Measurements from ENCODE around the gene TUBA4B.
A peak's percentile ranks its signal among the peaks of the same experiment; 100 is the strongest.

Gene TUBA4B

GRCh38 chr2:219294356-219295351, 41.6 kb downstream of the TUBA4B start:
- peak; percentile 99 for DNase-seq (ENCODE audit: low spot score)
- TF ChIP-seq CTCF (IDR thresholded peaks at IDR 0.05; ENCODE audit: borderline replicate concordance, control extremely low read depth, extremely low read depth, insufficient read depth, missing control alignments) = peak; percentile 100
- in situ Hi-C loops (cut with MboI; ENCODE audit: low sequenced_read_pairs, unreplicated experiment) = loop anchor here (25.0 kb wide), 1 partner anchor 132 kb away; the partner anchor contains the start of genes NHEJ1 and SLC23A3

GRCh38 chr2:219296142-219296541, 43.1 kb downstream of the TUBA4B start:
- TF ChIP-seq CTCF (IDR thresholded peaks at IDR 0.05; ENCODE audit: borderline replicate concordance, control extremely low read depth, extremely low read depth, insufficient read depth, missing control alignments) = no peak
- in situ Hi-C loops (cut with MboI; ENCODE audit: low sequenced_read_pairs, unreplicated experiment) = loop anchor here (25.0 kb wide), 1 partner anchor 134 kb away; the partner anchor contains the start of genes NHEJ1 and SLC23A3
- no peak for DNase-seq (ENCODE audit: low spot score)

- in situ Hi-C loops (cut with MboI; ENCODE audit: low sequenced_read_pairs, unreplicated experiment) = loop anchor here (25.0 kb wide), 1 partner anchor 135 kb away; the partner anchor contains the start of genes NHEJ1 and SLC23A3
- TF ChIP-seq CTCF (IDR thresholded peaks at IDR 0.05; ENCODE audit: borderline replicate concordance, control extremely low read depth, extremely low read depth, insufficient read depth, missing control alignments) = no peak
- DNase-seq (ENCODE audit: low spot score) = peak; percentile 22
These were observed 43.8 kb downstream of the TUBA4B start for GRCh38 chr2:219296631-219297391.

- in situ Hi-C loops (cut with MboI; ENCODE audit: low sequenced_read_pairs, unreplicated experiment) = loop anchor here (25.0 kb wide), 1 partner anchor 136 kb away; the partner anchor contains the start of genes NHEJ1 and SLC23A3
- TF ChIP-seq CTCF (IDR thresholded peaks at IDR 0.05; ENCODE audit: borderline replicate concordance, control extremely low read depth, extremely low read depth, insufficient read depth, missing control alignments) = no peak
- DNase-seq (ENCODE audit: low spot score) = peak; percentile 23
These were observed 44.9 kb downstream of the TUBA4B start for GRCh38 chr2:219297766-219298456.

- in situ Hi-C loops (cut with MboI; ENCODE audit: low sequenced_read_pairs, unreplicated experiment) = loop anchor here (25.0 kb wide), 1 partner anchor 137 kb away; the partner anchor contains the start of genes NHEJ1 and SLC23A3
- DNase-seq (ENCODE audit: low spot score) = peak; percentile 96
- peak; percentile 99 for TF ChIP-seq CTCF (IDR thresholded peaks at IDR 0.05; ENCODE audit: borderline replicate concordance, control extremely low read depth, extremely low read depth, insufficient read depth, missing control alignments)
These were observed 45.8 kb downstream of the TUBA4B start for GRCh38 chr2:219298759-219299371.
